Ishikawa (cell line): Measurements from ENCODE around the gene XIRP2.

Experiments used
- CEBPB ChIP-seq: IDR thresholded peaks from 2 replicates; pipeline ENCODE4 v1.6.1; 2012
- EGR1 ChIP-seq: IDR thresholded peaks from 2 replicates; pipeline ENCODE4 v1.6.1; 2012
- EP300 ChIP-seq: IDR thresholded peaks from 2 replicates; pipeline ENCODE4 v1.6.1; 2012; ENCODE audit warnings: borderline replicate concordance
- FOXM1 ChIP-seq: IDR thresholded peaks from 2 replicates; pipeline ENCODE4 v1.6.1; 2012; ENCODE audit warnings: low read depth, borderline replicate concordance
- NFIC ChIP-seq: IDR thresholded peaks from 2 replicates; pipeline ENCODE4 v1.6.1; 2012
- TAF1 ChIP-seq: IDR thresholded peaks from 2 replicates; pipeline ENCODE4 v1.6.1; 2012; ENCODE audit warnings: low read depth, mild to moderate bottlenecking
- YY1 ChIP-seq: IDR thresholded peaks from 2 replicates; pipeline ENCODE4 v1.6.1; 2012; ENCODE audit warnings: low read depth
- ZBTB7A ChIP-seq: IDR thresholded peaks from 2 replicates; pipeline ENCODE4 v1.6.1; 2012; ENCODE audit warnings: low read depth
- TF ChIP-seq, protein P1 (sequence below): IDR thresholded peaks from 2 replicates; pipeline ENCODE4 v1.6.1; 2012
- TF ChIP-seq, protein P2 (sequence below): IDR thresholded peaks from 2 replicates; pipeline ENCODE4 v1.6.1; 2012; ENCODE audit warnings: low read depth, mild to moderate bottlenecking
- TF ChIP-seq, protein P3 (sequence below): IDR thresholded peaks from 2 replicates; pipeline ENCODE4 v1.6.1; 2012

GRCh38 chr2:167177196-167177595 is 288.9 kb downstream of the XIRP2 start:
- TF ChIP-seq CEBPB (no peak), YY1 (no peak), NFIC (no peak), EP300 (no peak), EGR1 (no peak), TAF1 (no peak), ZBTB7A (no peak), FOXM1 (no peak)
- TF ChIP-seq, protein P1, sequence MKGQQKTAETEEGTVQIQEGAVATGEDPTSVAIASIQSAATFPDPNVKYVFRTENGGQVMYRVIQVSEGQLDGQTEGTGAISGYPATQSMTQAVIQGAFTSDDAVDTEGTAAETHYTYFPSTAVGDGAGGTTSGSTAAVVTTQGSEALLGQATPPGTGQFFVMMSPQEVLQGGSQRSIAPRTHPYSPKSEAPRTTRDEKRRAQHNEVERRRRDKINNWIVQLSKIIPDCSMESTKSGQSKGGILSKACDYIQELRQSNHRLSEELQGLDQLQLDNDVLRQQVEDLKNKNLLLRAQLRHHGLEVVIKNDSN: no peak
- TF ChIP-seq, protein P2, sequence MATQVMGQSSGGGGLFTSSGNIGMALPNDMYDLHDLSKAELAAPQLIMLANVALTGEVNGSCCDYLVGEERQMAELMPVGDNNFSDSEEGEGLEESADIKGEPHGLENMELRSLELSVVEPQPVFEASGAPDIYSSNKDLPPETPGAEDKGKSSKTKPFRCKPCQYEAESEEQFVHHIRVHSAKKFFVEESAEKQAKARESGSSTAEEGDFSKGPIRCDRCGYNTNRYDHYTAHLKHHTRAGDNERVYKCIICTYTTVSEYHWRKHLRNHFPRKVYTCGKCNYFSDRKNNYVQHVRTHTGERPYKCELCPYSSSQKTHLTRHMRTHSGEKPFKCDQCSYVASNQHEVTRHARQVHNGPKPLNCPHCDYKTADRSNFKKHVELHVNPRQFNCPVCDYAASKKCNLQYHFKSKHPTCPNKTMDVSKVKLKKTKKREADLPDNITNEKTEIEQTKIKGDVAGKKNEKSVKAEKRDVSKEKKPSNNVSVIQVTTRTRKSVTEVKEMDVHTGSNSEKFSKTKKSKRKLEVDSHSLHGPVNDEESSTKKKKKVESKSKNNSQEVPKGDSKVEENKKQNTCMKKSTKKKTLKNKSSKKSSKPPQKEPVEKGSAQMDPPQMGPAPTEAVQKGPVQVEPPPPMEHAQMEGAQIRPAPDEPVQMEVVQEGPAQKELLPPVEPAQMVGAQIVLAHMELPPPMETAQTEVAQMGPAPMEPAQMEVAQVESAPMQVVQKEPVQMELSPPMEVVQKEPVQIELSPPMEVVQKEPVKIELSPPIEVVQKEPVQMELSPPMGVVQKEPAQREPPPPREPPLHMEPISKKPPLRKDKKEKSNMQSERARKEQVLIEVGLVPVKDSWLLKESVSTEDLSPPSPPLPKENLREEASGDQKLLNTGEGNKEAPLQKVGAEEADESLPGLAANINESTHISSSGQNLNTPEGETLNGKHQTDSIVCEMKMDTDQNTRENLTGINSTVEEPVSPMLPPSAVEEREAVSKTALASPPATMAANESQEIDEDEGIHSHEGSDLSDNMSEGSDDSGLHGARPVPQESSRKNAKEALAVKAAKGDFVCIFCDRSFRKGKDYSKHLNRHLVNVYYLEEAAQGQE: no peak
- TF ChIP-seq, protein P3, sequence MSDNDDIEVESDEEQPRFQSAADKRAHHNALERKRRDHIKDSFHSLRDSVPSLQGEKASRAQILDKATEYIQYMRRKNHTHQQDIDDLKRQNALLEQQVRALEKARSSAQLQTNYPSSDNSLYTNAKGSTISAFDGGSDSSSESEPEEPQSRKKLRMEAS: no peak
